Fibroblast of lung (primary cell): ENCODE results near the gene NAV3.

ENCODE experiments used
- CTCF ChIP-seq, 2 donors: IDR thresholded peaks in 1 of 2; conservative IDR thresholded peaks in 1 of 2; 1 replicate in 1 of 2; 2 replicates in 1 of 2; pipeline ENCODE4 v1.5.1; 2011 to 2012; ENCODE audit warnings: low read length in 2 of 2, control low read depth in 1 of 2, inconsistent platforms in 1 of 2, low read depth in 1 of 2, mild to moderate bottlenecking in 1 of 2
- EZH2 ChIP-seq: IDR thresholded peaks from 2 replicates; pipeline ENCODE4 v1.5.1; 2012; ENCODE audit warnings: low read length, control low read depth, mild to moderate bottlenecking; ENCODE audit errors: missing control alignments

GRCh38 chr12:78239544-78239943, 408.9 kb downstream of the NAV3 start:
- TF ChIP-seq CTCF (conservative IDR thresholded peaks at IDR 0.05 in 1 of 2, IDR thresholded peaks at IDR 0.05 in 1 of 2; ENCODE audit: low read depth in 1 of 2, low read length in 2 of 2) (no peak), EZH2 (no peak)
